HG03520 (cell line): Measurements from ENCODE around the gene HOXD4.

ENCODE experiments used
- ATAC-seq: cut with Tn5 transposase; IDR thresholded peaks from one replicate; pipeline ENCODE4 v1.9.1; 2021; ENCODE audit warnings: mild to moderate bottlenecking, moderate library complexity; ENCODE audit not compliant: unreplicated experiment

Gene HOXD4

GRCh38 chr2:176187899-176188773 is 36.8 kb downstream of the HOXD4 start, which contains the start of gene HOXD1:
Gene HOXD1 (plus strand): TSS chr2:176188668. CDS start chr2:176188802, 134 bp downstream.
- ATAC-seq = no peak

- ATAC-seq = no peak
Measured at GRCh38 chr2:176188774-176189680, 37.7 kb downstream of the HOXD4 start.

- no peak for ATAC-seq
Measured at GRCh38 chr2:176189681-176190641, 38.6 kb downstream of the HOXD4 start.

GRCh38 chr2:176192351-176192750 is 41.0 kb downstream of the HOXD4 start:
- no peak for ATAC-seq

- no peak for ATAC-seq
Measured at GRCh38 chr2:176193048-176193447, 41.7 kb downstream of the HOXD4 start.

GRCh38 chr2:176199902-176200301 is 48.6 kb downstream of the HOXD4 start:
- no peak for ATAC-seq

GRCh38 chr2:176200971-176201370 is 49.6 kb downstream of the HOXD4 start:
- no peak for ATAC-seq

GRCh38 chr2:176202491-176202890 is 51.1 kb downstream of the HOXD4 start:
- ATAC-seq = no peak
